Stimulated activated naive CD8-positive, alpha-beta T cell treated with anti-CD3 and anti-CD28 coated beads, Interleukin-15, Interleukin-2, amounts not matched to agents 100 U/mL and 50 U/mL, for 24 hours (primary cell): ENCODE measurements around the gene KLHL29.
"Not testable (repeated sequence)": the region's sequence is repeated elsewhere in the genome, so short reads cannot be mapped to it uniquely, and the experiment has no call there.

Experiments
- ATAC-seq: fragments of 150-1000 bp; cut with Tn5 transposase; one replicate; pipeline ENCODE4 v1.10.0; 2021
- DNase-seq: peaks from one replicate; pipeline ENCODE4 v3.0.0; 2021

Gene KLHL29

DNA sequence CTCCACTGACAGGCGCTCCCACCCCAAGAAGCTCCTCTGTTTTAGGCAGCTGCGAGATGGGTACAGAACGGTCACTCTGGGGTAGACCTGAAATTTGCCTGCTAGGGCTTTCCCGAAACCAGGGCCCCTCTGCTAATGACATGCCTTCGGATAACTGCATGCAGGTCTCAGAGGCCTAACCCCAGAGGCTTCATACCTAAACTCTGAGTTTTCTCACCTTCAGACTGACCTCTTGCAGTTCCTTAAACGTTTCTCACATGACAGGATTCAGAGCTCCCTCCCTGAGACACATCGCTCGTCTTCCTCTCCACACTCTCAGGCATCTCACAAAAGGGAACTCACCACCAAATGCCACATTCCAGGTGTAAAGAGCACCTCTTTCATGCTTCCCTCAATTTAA, 11.3 kb upstream of the KLHL29 start:
- ATAC-seq (no peak), DNase-seq (no peak)

GRCh38 chr2:23375448-23375847, 9.5 kb upstream of the KLHL29 start:
- ATAC-seq (no peak), DNase-seq (no peak)

DNA sequence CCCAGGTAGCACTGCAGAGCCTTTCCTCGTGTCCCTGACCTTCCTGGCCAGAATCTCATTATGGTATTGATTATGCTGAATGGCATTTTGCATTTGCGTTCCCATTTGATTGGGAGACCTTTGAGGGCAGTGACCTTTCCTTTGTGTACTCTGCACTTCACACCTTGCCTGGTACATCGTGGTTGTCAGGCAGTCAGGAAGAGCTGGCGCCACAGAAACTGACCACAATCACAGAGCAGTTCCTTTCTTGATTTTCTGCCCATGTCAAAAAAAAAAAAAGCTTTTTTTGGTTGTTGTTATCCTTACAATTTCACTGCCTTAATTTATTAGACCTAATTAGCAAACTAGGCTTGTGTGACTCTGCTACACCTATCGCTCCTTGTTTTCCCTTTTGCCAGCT, 8.9 kb upstream of the KLHL29 start:
- ATAC-seq (no peak), DNase-seq (no peak)

DNA sequence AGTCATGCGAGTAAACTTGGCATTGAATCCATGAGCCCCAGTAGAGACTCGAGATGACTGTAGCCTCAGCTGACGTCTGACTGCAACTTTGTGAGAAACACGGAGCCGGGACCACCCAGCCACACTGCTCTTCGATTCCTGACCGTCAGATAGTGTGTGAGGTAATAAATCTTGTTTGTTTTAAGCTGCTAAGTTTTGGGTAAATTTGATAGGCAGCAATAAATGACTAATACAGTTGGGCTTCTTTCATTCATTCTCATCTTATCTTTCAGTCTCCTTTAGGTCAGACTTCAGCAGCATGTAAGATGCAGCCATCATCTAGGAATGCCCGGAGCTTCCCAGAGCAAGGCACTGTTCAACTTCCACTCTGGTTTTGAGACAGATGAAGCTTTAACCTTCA, 8.0 kb upstream of the KLHL29 start:
- no peak for ATAC-seq
- no peak for DNase-seq

GRCh38 chr2:23377771-23378170, 7.2 kb upstream of the KLHL29 start:
- ATAC-seq (no peak), DNase-seq (no peak)

- ATAC-seq (no peak), DNase-seq (no peak)
Measured at GRCh38 chr2:23378496-23378895, 6.5 kb upstream of the KLHL29 start.

- no peak for ATAC-seq
- DNase-seq, result no peak
Measured at GRCh38 chr2:23379220-23379695, 5.7 kb upstream of the KLHL29 start.

- DNase-seq, result peak; percentile 46
- ATAC-seq, result peak; percentile 58
Measured at GRCh38 chr2:23380562-23381065, 4.4 kb upstream of the KLHL29 start.

DNA sequence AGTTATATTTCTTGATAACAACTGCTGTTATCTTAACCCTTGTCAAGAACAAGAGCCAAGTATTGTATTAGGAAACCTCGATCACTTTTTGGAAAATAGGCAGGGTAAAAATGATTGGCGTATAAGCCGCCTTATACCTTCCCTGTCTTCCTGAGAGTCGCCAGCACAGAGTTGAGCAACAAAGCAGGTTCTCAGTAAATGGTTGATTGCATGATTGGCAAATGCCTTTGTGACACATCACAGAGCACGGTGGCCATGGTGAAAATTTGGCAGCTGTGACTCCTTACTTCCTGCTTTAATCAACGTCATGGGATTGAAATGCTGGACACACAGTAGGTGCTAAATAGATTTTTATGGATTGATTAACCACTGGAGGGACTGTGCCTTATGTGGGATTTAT, 3.9 kb upstream of the KLHL29 start:
- no peak for ATAC-seq
- peak; percentile 16 for DNase-seq

DNA sequence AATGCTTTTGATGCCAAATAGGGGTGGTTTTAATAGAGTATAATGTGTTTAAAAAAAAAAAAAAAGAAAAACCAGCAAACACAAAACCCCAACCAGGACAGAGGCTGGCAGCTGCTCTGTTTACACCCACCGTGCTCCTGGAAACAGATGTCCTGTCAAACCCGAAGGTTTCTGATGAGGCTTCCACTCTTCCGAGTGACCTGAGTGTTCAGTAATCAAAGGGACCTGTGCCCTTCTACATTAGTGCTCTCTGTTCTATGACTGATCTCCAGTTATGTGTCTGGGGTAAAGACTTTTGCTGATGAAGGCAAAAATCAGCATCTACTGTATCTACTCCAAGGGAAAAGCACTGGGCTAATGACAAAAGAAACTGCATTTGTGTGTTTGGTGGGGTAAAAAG, 3.5 kb upstream of the KLHL29 start:
- ATAC-seq (no peak), DNase-seq (no peak)

GRCh38 chr2:23383100-23383499, 1.9 kb upstream of the KLHL29 start:
- DNase-seq, result no peak
- no peak for ATAC-seq

GRCh38 chr2:23385351-23385747, 370 bp downstream of the KLHL29 start:
- peak; percentile 32 for DNase-seq

GRCh38 chr2:23385748-23386338, 864 bp downstream of the KLHL29 start:
- ATAC-seq (peak; percentile 19), DNase-seq (peak; percentile 29)

More at GRCh38 chr2:23385351-23385747, 370 bp downstream of the KLHL29 start:
- ATAC-seq, result peak; percentile 4

GRCh38 chr2:23386339-23387220, 1.6 kb downstream of the KLHL29 start:
- DNase-seq, result peak; percentile 18
- ATAC-seq, result no peak

DNA sequence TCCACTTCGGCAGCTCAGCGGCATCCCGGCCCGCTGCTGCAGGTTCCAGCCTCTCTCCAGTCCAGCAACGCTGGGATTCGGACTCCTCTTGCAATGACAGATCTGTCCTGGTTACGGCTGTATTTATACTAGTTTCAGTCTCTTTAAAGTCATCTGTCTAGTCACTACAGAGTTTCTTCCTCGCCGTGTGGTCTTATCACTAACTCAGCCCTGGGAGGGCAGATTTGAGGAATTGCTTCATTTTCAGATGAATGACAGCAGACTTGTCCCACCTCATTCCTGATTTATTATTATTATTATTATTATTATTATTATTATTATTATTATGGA, 2.2 kb downstream of the KLHL29 start:
- DNase-seq (no peak), ATAC-seq (no peak)

GRCh38 chr2:23387845-23388244, 2.9 kb downstream of the KLHL29 start:
- DNase-seq, result no peak

DNA sequence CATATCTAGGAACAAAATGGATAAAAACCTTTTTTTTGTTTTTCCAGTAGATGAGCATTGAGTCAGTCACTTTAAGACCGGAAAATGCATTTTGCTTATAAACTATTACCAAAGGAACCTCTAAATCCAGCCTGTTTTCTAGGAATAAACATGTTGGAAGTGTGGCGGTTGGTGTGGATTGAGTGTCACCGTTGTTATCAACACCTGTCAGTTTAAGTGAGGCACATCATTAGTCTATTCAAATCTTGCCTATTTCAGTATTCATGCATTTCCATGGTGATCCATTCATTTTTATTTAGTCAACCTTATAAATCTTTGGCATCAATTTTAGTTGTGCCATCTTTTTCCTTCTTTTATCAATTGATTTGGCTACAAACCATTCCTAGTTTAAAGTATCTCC, 3.3 kb downstream of the KLHL29 start:
- DNase-seq, result no peak
- ATAC-seq, result no peak

More at GRCh38 chr2:23387845-23388244, 2.9 kb downstream of the KLHL29 start:
- ATAC-seq, result no peak

DNA sequence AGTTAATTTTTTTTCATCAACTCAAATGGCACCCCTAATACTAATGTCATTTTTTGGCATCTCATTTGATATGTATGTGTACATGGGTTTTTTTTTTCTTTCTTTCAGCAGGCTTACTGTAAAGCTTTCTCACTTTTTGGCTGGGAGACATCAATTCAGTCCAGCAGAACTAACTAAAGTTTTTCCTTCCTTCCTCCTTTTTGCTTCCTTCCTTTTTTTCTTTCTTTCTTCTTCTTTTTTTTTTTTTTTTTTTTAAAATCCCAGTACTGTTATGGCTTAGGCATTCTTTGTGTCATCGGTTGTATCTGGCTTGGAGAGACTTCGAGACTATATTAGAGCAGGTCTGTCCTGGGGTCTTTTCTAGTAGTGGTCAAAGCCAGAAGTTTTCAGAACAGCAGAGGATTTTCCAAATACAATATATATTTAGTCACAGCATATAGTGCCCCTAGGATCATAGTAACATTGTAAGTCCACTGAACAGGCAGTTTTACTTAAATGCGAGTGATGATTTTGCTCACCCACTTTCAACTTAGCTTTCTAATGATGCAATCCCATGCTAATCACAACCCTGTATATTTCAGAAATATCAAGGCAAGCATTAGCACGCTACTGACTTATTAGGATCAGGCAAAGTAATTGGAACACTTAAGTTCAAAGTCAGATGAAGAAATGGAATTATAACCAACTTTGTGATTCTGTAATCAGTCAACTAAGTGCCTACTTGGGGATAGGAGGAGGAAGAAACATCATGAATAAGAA, 4.0 kb downstream of the KLHL29 start:
- ATAC-seq (no peak), DNase-seq (no peak)

DNA sequence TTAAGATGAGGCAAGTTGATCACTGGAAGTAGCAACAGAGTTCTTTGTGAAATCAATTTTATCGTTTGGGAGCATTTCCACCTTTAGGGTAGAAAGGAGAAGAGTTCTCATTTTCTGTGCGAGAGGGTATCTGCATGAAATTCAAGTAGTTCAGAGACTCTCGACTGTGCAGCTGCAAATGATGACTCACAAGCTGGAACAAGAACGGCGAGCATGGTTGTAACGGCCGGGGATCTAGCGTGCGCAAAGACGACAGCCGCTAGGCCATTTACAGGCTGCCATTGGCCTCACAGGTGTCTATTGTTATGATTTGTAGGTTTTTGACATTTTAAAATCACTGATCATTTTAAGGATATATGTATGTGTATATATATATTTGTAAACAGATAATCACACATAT, 5.2 kb downstream of the KLHL29 start:
- DNase-seq, result no peak
- ATAC-seq, result no peak

- not testable (repeated sequence) for DNase-seq, ATAC-seq
Measured at GRCh38 chr2:23391237-23391736, 6.3 kb downstream of the KLHL29 start.

- no peak for ATAC-seq
- DNase-seq, result no peak
Measured at GRCh38 chr2:23393722-23394121, 8.7 kb downstream of the KLHL29 start.

GRCh38 chr2:23394700-23395099, 9.7 kb downstream of the KLHL29 start:
- ATAC-seq, result no peak

DNA sequence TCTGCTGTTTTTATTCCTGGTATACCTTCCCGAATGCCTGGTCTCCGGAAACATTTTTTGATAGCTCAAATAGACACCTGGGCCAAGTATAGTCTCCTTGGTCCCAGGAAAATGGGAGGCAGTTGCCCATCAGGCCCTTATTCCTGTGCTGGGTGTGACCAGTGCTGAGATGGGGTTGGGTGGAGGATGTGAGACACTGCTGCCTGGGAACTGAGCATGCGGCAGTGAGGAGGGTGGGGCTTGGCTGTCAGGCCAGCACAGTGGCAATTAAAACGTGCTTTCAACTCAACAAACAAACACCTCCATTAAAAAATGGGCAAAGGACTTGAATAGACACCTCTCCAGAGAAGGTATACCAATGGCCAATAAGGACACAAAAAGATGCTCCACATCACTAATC, 12.5 kb downstream of the KLHL29 start:
- ATAC-seq, result no peak
- DNase-seq, result no peak

More at GRCh38 chr2:23394700-23395099, 9.7 kb downstream of the KLHL29 start:
- no peak for DNase-seq
